ENCODE measurements around the gene TCAF1. TPM values are rescaled to one million over a fixed set of nuclear protein-coding genes. Genes with fewer than 3 reads are reported as not detected.

TCAF1 gene
- total RNA-seq (2014; rRNA removed; shearing (Covaris generic)): 21.2 and 25.9 TPM in 2 replicates
- 30.1 and 43.1 TPM in 2 replicates for polyA plus RNA-seq (2015; cell fraction: cytosol; rRNA removed)
- polyA plus RNA-seq (2015; cell fraction: nucleus; rRNA removed): 12.4 and 13.4 TPM in 2 replicates

DNA sequence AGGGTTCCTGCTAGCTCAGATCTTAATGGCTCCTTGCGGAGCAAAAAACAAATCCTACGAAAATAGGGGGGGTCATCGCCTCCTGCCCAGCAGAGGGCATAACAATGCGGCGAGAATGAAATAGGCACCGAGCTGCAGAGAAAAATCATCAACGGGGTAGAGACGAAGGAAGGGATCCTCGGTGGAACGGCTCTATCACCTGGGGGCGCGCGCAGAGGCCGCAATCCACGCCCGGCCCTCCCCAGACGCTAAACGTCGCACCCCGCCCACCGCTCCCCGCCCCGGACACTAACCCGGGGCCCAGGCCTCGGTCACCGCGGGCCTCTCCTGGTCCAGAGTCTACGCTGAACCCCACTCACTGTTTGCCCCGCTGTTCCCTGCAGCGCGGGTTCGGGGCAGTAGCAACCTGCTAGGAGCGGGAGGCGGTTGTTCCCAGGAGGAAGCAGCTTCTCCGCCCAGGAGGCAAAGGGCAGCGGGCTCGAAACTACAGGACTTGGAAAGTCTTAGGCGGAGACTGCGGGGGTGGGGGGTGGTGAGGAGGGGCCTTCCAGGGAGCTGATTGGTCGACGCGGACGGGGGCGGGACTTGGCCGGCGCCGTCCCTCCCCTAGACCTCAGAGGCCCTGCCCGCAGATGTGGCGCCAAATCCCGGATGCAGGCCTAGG lies at the start of gene TCAF1:
TSS of gene TCAF1 (minus strand) at position 509 of the 664 bp plus-strand sequence. CDS start 25,568 bp downstream, outside the sequence.
- DNase-seq (ENCODE audit: low read depth, low spot score): peak; percentile 96
- in situ Hi-C loops (cut with HindIII; ENCODE audit: low pct_unique_long_range_greater_than_20kb, low sequenced_read_pairs): no loop called here

GRCh38 chr7:143948733-143949132 lies 46.8 kb upstream of the TCAF1 start:
- no peak for DNase-seq (ENCODE audit: low read depth, low spot score)
- in situ Hi-C loops (cut with HindIII; ENCODE audit: low pct_unique_long_range_greater_than_20kb, low sequenced_read_pairs): no loop called here

DNA sequence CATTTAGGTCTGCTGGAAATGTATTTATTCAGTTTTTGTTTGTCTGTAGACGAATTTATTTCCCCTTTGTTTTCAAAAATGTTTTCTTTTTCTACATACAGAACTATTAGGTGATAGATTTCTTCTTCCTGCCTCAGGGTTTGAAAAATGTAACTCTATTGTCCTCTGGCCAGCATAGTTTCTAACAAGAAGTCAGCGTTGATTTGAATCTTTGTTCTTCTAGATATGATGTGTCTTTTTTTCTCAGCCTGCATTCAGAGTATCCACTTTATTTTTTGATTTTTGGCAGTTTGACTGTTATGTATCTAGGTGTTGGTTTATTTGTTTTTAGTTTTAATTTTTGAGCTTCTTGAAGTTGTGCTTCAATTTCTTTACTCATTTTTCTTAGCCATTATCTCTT lies 45.1 kb upstream of the TCAF1 start:
- in situ Hi-C loops (cut with HindIII; ENCODE audit: low pct_unique_long_range_greater_than_20kb, low sequenced_read_pairs): no loop called here
- no peak for DNase-seq (ENCODE audit: low read depth, low spot score)

GRCh38 chr7:143945423-143945822 lies 43.4 kb upstream of the TCAF1 start:
- in situ Hi-C loops (cut with HindIII; ENCODE audit: low pct_unique_long_range_greater_than_20kb, low sequenced_read_pairs): no loop called here
- DNase-seq (ENCODE audit: low read depth, low spot score): no peak

GRCh38 chr7:143938379-143939243 lies 36.6 kb upstream of the TCAF1 start:
- no peak for DNase-seq (ENCODE audit: low read depth, low spot score)
- in situ Hi-C loops (cut with HindIII; ENCODE audit: low pct_unique_long_range_greater_than_20kb, low sequenced_read_pairs): no loop called here

GRCh38 chr7:143936087-143937009 lies 34.4 kb upstream of the TCAF1 start:
- in situ Hi-C loops (cut with HindIII; ENCODE audit: low pct_unique_long_range_greater_than_20kb, low sequenced_read_pairs): no loop called here
- no peak for DNase-seq (ENCODE audit: low read depth, low spot score)

- DNase-seq (ENCODE audit: low read depth, low spot score): no peak
- in situ Hi-C loops (cut with HindIII; ENCODE audit: low pct_unique_long_range_greater_than_20kb, low sequenced_read_pairs): no loop called here
Observed at GRCh38 chr7:143934526-143935325, 32.8 kb upstream of the TCAF1 start, which contains the start of gene OR2F2. Gene OR2F2 (plus strand): TSS chr7:143935233. CDS start chr7:143935233, 0 bp downstream.

DNA sequence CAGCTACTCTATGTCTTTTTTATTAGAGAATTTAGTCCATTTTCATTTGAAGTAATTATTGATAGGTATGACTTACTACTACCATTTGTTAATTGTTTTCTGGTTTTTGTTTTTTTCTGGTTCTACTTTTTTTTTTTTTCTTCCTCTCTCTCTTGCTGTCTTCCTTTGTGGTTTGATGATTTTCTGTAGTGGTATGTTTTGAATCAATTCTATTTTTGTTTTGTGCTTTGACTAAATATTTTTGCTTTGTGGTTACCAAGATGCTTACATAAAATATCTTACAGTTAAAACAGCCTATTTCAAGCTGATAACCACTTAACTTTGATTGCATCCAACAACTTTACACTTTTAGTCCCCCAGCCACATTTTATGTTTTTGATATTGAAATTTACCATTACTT lies 29.8 kb upstream of the TCAF1 start:
- in situ Hi-C loops (cut with HindIII; ENCODE audit: low pct_unique_long_range_greater_than_20kb, low sequenced_read_pairs): no loop called here
- no peak for DNase-seq (ENCODE audit: low read depth, low spot score)

DNA sequence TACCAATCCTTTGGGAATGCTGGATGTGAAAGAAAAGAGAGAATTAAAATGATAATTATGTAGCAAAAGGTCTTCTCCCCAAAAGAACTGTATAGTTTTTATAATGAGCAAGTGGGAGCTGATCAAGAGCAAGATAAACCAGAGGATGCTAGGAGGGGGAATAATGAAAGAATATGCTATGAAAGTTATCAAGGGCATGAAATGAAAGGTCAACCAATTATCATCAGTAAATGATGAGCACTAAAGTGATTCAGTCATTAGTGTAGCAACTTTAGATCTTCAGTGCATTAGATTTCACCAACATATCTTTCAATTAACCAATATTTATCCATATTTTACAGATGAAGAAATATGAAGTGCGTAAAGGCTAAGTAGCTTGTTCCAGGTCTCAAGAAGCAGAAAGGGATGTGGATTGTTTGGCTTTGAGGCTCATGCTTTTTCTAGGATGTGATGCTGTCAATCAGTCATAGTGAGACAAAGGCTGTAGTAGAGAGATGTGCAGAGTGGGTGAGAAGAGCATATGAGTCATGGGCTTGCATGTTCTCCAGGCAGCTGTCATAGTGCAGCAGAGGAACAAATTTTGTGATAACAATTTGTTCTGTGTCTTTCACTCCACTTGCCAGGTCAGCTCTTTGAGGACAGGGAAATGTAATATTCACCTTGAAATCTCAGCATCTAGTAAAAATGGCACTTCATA lies 27.4 kb upstream of the TCAF1 start:
- DNase-seq (ENCODE audit: low read depth, low spot score): no peak
- in situ Hi-C loops (cut with HindIII; ENCODE audit: low pct_unique_long_range_greater_than_20kb, low sequenced_read_pairs): no loop called here

GRCh38 chr7:143924851-143925250 lies 22.9 kb upstream of the TCAF1 start:
- no peak for DNase-seq (ENCODE audit: low read depth, low spot score)
- in situ Hi-C loops (cut with HindIII; ENCODE audit: low pct_unique_long_range_greater_than_20kb, low sequenced_read_pairs): no loop called here

DNA sequence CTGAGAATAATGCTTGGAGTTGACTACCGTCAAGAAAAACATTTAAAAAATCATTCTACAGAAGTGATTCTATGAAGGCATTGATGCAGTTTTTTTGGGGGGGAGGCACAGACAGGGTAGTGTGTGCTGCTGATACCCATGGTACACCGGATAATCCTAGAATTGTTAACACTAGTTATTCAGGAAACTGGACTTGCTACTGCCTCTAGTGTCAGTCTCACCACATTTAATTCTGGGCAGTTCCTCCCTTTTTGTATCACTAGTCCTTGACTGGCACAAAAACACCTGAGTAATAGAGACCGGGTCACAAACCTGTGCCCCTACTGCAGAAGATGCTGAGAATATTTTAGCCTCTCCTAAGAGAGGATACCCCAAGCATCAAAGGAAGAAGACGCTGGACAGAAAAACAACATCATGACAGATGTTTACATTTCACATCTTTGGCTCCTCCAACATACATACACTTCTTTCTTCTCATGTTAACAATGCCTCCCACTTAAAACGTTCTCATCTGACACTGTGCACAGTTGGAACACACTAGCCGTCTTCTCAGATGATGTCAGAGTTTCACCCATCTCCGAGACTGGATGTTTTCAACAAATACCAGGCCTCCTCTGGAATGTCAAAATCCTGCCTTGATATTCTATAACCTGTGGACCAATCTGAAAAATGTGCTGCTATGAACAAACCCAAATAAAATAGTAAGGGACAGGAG lies 13.1 kb upstream of the TCAF1 start:
- in situ Hi-C loops (cut with HindIII; ENCODE audit: low pct_unique_long_range_greater_than_20kb, low sequenced_read_pairs): no loop called here
- peak; percentile 32 for DNase-seq (ENCODE audit: low read depth, low spot score)

DNA sequence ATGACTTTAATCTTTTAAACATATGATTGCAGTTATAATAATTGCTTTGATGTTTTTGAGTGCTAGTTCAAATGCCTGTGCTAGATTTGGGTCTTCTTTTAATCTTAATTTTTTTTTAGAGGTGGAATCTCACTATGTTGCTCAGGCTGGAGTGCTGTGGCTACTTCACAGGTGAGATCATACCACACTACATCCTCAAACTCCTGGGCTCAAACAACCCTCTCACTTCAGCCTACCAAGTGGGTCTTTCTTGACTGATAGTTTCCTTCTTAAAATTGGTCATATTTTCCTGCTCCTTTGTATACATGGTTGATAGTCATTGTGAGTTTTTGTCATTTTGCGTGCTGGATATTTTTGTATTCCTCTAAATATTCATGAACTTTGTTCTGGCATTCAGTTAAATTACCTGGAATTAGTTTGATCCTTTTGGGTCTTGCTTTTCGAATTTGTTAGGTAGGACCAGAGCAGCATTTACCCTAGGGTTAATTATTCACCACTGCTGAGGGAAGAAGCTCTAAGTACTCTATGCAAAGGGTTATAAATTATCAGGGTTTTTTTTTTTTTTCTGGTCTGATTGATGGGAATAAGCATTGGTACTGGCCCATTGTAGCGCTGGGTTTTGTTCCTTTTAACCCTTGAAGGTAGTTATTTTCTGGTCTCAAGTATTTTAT lies 12.1 kb upstream of the TCAF1 start:
- in situ Hi-C loops (cut with HindIII; ENCODE audit: low pct_unique_long_range_greater_than_20kb, low sequenced_read_pairs): no loop called here

GRCh38 chr7:143910473-143911248 lies 8.7 kb upstream of the TCAF1 start:
- in situ Hi-C loops (cut with HindIII; ENCODE audit: low pct_unique_long_range_greater_than_20kb, low sequenced_read_pairs): no loop called here
- DNase-seq (ENCODE audit: low read depth, low spot score): no peak

More for the DNA sequence above, 12.1 kb upstream of the TCAF1 start:
- DNase-seq (ENCODE audit: low read depth, low spot score): no peak

DNA sequence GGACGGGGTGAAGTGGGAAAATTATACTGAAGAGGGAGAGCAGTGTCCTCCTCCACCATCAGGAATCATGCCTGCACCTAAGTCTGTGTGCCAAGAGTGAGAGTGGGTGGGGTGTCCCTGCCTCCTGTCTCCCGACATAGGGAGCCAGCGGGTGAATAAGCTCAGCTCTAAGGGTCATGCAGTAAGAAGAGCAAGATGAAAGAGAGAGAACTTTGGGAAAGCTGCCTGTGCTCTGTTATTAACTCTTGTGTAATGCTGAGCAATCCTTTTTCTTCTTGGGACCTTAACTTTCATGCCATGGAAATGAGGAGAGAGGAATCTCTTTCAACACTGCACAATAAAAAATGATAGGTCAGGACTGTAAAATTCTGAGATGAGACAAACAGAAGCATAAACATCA lies 7.9 kb upstream of the TCAF1 start:
- no peak for DNase-seq (ENCODE audit: low read depth, low spot score)
- in situ Hi-C loops (cut with HindIII; ENCODE audit: low pct_unique_long_range_greater_than_20kb, low sequenced_read_pairs): no loop called here

- DNase-seq (ENCODE audit: low read depth, low spot score): no peak
- in situ Hi-C loops (cut with HindIII; ENCODE audit: low pct_unique_long_range_greater_than_20kb, low sequenced_read_pairs): no loop called here
Observed at GRCh38 chr7:143908120-143908519, 6.1 kb upstream of the TCAF1 start.
